HepG2 (cell line): ENCODE measurements around the gene TACC2. TPM values are rescaled to one million over a fixed set of nuclear protein-coding genes. Genes with fewer than 3 reads are reported as not detected.
A peak's percentile ranks its signal among the peaks of the same experiment; 100 is the strongest.

ENCODE experiments used
- BHLHE40 ChIP-seq: IDR thresholded peaks from 2 replicates; pipeline ENCODE4 v1.6.1; 2011; ENCODE audit warnings: low read length, improper control_type of control experiment
- GATAD2A ChIP-seq: IDR thresholded peaks from 2 replicates; pipeline ENCODE4 v1.6.1; 2016
- HMG20B ChIP-seq: conservative IDR thresholded peaks from 2 replicates; pipeline ENCODE4 v1.6.1; 2016; ENCODE audit warnings: missing genetic modification reagents, missing compliant biosample characterization
- HNF4A ChIP-seq: sonication (generic); formaldehyde crosslinking; IDR thresholded peaks from 2 replicates; pipeline ENCODE4 v1.4.0; 2020; ENCODE audit warnings: missing genetic modification reagents
- MAFG ChIP-seq: sonication (generic); formaldehyde crosslinking; IDR thresholded peaks from 2 replicates; pipeline ENCODE4 v1.5.1; 2020; ENCODE audit warnings: mild to moderate bottlenecking, missing genetic modification reagents
- POGZ ChIP-seq: sonication (generic); formaldehyde crosslinking; IDR thresholded peaks from 2 replicates; pipeline ENCODE4 v1.4.0; 2020; ENCODE audit warnings: mild to moderate bottlenecking, missing genetic modification reagents
- TARDBP ChIP-seq: sonication (generic); formaldehyde crosslinking; IDR thresholded peaks from 2 replicates; pipeline ENCODE4 v1.8.0; 2022; ENCODE audit warnings: mild to moderate bottlenecking, missing genetic modification reagents
- ZFP1 ChIP-seq: IDR thresholded peaks from 2 replicates; pipeline ENCODE4 v1.6.1; 2016
- ZFP36L1 ChIP-seq: sonication (generic); formaldehyde crosslinking; IDR thresholded peaks from 2 replicates; pipeline ENCODE4 v1.8.0; 2022; ENCODE audit warnings: mild to moderate bottlenecking, missing genetic modification reagents, moderate library complexity
- ZMYM3 ChIP-seq: sonication (generic); formaldehyde crosslinking; IDR thresholded peaks from 2 replicates; pipeline ENCODE4 v1.5.1; 2020; ENCODE audit warnings: mild to moderate bottlenecking, missing genetic modification reagents
- ZNF431 ChIP-seq: sonication (generic); formaldehyde crosslinking; IDR thresholded peaks from 2 replicates; pipeline ENCODE4 v1.9.0; 2022; ENCODE audit warnings: missing genetic modification reagents, low read depth, mild to moderate bottlenecking, borderline replicate concordance
- ZNF749 ChIP-seq: sonication (generic); formaldehyde crosslinking; IDR thresholded peaks from 2 replicates; pipeline ENCODE4 v1.8.0; 2022; ENCODE audit warnings: mild to moderate bottlenecking, missing genetic modification reagents, moderate library complexity, borderline replicate concordance
- polyA plus RNA-seq, 8 experiments: library from polyadenylated mRNA; depleted of rRNA in 3 of 8; stranded (reverse) in 7 of 8; unstranded in 1 of 8; fragments of >200 nt; fragmentation: Illumina TruSeq in 4 of 8; extraction: Trizol in 4 of 8; gene quantifications; 2 replicates each; pipeline versions ENCODE4 v1.2.1 to v1.2.3, GENCODE V29; 2011 to 2016; ENCODE audit warnings: low read depth in 4 of 8, missing spikeins in 1 of 8, mixed read lengths in 1 of 8; ENCODE audit not compliant: insufficient read depth in 1 of 8
- total RNA-seq, 5 experiments: library from RNA; depleted of rRNA; stranded (reverse); fragments of >200 nt; fragmentation: Illumina TruSeq; extraction: Trizol; gene quantifications; 2 replicates each; pipeline ENCODE4 v1.2.3, GENCODE V29; 2016; ENCODE audit warnings: low read depth in 1 of 5
- TF ChIP-seq, protein P1 (sequence below): sonication (generic); formaldehyde crosslinking; IDR thresholded peaks from 2 replicates; pipeline ENCODE4 v1.4.0; 2020; ENCODE audit warnings: missing genetic modification reagents
- TF ChIP-seq, protein P2 (sequence below): sonication (generic); formaldehyde crosslinking; IDR thresholded peaks from 2 replicates; pipeline ENCODE4 v1.4.0; 2020; ENCODE audit warnings: missing genetic modification reagents, borderline replicate concordance
- TF ChIP-seq, protein P3 (sequence below): sonication (generic); formaldehyde crosslinking; IDR thresholded peaks from 2 replicates; pipeline ENCODE4 v1.9.0; 2021; ENCODE audit warnings: missing genetic modification reagents, borderline replicate concordance
- TF ChIP-seq, protein P4 (sequence below): sonication (generic); formaldehyde crosslinking; conservative IDR thresholded peaks from 2 replicates; pipeline ENCODE4 v1.4.0; 2020; ENCODE audit warnings: mild to moderate bottlenecking, missing genetic modification reagents, moderate library complexity

TACC2 gene
- total and polyA plus RNA-seq, 2 of the 13 experiments (the other 11 are each of a cell fraction or from before 2014, with no cell fraction given) = 11.8 to 16.0 TPM

DNA sequence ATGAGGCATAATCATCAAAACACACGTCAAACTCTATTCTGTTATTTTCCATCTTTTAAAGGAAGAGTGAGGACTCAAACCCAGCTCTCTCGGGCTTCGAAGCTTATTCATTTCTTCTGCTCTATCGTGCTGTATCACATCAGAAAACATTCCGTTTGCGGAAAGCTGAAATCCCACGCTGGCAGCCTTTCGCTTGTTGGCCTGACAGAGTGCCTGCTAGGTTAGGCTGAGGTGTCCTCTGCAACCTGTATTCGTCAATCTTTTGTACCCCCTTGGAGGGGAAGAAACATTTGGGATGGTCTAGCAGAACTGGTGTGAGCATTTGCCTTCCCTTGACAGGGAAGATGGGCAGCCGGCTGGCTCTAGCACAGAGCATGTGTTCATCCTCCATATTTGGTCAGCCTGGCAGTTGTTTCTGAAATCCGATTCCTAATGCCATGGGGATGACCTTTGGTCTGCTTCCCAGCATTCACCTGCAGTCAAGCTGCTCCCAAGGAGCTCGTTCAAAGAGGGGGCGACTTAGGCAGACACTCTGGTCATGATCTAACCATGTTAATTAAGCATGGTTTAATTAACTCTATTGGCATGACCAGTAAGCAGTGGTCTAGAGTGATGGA lies 55.2 kb downstream of the TACC2 start (continued):
- TF ChIP-seq HNF4A (CRISPR knock-in tag) = peak; percentile 90
- TF ChIP-seq MAFG (CRISPR knock-in tag) = no peak
- no peak for TF ChIP-seq HMG20B
- no peak for TF ChIP-seq ZNF749 (CRISPR knock-in tag)
- TF ChIP-seq, protein P1, sequence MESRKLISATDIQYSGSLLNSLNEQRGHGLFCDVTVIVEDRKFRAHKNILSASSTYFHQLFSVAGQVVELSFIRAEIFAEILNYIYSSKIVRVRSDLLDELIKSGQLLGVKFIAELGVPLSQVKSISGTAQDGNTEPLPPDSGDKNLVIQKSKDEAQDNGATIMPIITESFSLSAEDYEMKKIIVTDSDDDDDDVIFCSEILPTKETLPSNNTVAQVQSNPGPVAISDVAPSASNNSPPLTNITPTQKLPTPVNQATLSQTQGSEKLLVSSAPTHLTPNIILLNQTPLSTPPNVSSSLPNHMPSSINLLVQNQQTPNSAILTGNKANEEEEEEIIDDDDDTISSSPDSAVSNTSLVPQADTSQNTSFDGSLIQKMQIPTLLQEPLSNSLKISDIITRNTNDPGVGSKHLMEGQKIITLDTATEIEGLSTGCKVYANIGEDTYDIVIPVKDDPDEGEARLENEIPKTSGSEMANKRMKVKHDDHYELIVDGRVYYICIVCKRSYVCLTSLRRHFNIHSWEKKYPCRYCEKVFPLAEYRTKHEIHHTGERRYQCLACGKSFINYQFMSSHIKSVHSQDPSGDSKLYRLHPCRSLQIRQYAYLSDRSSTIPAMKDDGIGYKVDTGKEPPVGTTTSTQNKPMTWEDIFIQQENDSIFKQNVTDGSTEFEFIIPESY (CRISPR knock-in tag) = peak; percentile 17; the same call in 1 of the 2 replicates
- TF ChIP-seq ZFP36L1 = no peak
- TF ChIP-seq ZNF431 (CRISPR knock-in tag) = no peak
- peak; percentile 67; the same call in 1 of the 2 replicates for TF ChIP-seq GATAD2A (CRISPR knock-in tag)
- TF ChIP-seq ZFP1 (CRISPR knock-in tag) = no peak
- TF ChIP-seq BHLHE40 = no peak
- TF ChIP-seq, protein P2, sequence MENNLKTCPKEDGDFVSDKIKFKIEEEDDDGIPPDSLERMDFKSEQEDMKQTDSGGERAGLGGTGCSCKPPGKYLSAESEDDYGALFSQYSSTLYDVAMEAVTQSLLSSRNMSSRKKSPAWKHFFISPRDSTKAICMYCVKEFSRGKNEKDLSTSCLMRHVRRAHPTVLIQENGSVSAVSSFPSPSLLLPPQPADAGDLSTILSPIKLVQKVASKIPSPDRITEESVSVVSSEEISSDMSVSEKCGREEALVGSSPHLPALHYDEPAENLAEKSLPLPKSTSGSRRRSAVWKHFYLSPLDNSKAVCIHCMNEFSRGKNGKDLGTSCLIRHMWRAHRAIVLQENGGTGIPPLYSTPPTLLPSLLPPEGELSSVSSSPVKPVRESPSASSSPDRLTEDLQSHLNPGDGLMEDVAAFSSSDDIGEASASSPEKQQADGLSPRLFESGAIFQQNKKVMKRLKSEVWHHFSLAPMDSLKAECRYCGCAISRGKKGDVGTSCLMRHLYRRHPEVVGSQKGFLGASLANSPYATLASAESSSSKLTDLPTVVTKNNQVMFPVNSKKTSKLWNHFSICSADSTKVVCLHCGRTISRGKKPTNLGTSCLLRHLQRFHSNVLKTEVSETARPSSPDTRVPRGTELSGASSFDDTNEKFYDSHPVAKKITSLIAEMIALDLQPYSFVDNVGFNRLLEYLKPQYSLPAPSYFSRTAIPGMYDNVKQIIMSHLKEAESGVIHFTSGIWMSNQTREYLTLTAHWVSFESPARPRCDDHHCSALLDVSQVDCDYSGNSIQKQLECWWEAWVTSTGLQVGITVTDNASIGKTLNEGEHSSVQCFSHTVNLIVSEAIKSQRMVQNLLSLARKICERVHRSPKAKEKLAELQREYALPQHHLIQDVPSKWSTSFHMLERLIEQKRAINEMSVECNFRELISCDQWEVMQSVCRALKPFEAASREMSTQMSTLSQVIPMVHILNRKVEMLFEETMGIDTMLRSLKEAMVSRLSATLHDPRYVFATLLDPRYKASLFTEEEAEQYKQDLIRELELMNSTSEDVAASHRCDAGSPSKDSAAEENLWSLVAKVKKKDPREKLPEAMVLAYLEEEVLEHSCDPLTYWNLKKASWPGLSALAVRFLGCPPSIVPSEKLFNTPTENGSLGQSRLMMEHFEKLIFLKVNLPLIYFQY (CRISPR knock-in tag) = no peak
- peak; percentile 66 for TF ChIP-seq POGZ (CRISPR knock-in tag)
- TF ChIP-seq, protein P3, sequence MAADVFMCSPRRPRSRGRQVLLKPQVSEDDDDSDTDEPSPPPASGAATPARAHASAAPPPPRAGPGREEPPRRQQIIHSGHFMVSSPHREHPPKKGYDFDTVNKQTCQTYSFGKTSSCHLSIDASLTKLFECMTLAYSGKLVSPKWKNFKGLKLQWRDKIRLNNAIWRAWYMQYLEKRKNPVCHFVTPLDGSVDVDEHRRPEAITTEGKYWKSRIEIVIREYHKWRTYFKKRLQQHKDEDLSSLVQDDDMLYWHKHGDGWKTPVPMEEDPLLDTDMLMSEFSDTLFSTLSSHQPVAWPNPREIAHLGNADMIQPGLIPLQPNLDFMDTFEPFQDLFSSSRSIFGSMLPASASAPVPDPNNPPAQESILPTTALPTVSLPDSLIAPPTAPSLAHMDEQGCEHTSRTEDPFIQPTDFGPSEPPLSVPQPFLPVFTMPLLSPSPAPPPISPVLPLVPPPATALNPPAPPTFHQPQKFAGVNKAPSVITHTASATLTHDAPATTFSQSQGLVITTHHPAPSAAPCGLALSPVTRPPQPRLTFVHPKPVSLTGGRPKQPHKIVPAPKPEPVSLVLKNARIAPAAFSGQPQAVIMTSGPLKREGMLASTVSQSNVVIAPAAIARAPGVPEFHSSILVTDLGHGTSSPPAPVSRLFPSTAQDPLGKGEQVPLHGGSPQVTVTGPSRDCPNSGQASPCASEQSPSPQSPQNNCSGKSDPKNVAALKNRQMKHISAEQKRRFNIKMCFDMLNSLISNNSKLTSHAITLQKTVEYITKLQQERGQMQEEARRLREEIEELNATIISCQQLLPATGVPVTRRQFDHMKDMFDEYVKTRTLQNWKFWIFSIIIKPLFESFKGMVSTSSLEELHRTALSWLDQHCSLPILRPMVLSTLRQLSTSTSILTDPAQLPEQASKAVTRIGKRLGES = no peak
- TF ChIP-seq, protein P4, sequence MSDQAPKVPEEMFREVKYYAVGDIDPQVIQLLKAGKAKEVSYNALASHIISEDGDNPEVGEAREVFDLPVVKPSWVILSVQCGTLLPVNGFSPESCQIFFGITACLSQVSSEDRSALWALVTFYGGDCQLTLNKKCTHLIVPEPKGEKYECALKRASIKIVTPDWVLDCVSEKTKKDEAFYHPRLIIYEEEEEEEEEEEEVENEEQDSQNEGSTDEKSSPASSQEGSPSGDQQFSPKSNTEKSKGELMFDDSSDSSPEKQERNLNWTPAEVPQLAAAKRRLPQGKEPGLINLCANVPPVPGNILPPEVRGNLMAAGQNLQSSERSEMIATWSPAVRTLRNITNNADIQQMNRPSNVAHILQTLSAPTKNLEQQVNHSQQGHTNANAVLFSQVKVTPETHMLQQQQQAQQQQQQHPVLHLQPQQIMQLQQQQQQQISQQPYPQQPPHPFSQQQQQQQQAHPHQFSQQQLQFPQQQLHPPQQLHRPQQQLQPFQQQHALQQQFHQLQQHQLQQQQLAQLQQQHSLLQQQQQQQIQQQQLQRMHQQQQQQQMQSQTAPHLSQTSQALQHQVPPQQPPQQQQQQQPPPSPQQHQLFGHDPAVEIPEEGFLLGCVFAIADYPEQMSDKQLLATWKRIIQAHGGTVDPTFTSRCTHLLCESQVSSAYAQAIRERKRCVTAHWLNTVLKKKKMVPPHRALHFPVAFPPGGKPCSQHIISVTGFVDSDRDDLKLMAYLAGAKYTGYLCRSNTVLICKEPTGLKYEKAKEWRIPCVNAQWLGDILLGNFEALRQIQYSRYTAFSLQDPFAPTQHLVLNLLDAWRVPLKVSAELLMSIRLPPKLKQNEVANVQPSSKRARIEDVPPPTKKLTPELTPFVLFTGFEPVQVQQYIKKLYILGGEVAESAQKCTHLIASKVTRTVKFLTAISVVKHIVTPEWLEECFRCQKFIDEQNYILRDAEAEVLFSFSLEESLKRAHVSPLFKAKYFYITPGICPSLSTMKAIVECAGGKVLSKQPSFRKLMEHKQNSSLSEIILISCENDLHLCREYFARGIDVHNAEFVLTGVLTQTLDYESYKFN = peak; percentile 52; the same call in 1 of the 2 replicates
- TF ChIP-seq ZMYM3 (CRISPR knock-in tag) = peak; percentile 69
- peak; percentile 37; the same call in 1 of the 2 replicates for TF ChIP-seq TARDBP (CRISPR knock-in tag)
